Fibroblast of skin of left quadriceps (primary cell): ENCODE measurements around the gene TOR1A.
A peak's percentile ranks its signal among the peaks of the same experiment; 100 is the strongest.

ENCODE experiments used
- DNase-seq, 2 experiments: peaks; one replicate each; pipeline ENCODE4 v3.0.0-alpha.2; 2013; ENCODE audit warnings: low read depth in 2 of 2

The TOR1A gene

GRCh38 chr9:129852579-129852978, 28.6 kb upstream of the TOR1A start:
- DNase-seq = no peak

DNA sequence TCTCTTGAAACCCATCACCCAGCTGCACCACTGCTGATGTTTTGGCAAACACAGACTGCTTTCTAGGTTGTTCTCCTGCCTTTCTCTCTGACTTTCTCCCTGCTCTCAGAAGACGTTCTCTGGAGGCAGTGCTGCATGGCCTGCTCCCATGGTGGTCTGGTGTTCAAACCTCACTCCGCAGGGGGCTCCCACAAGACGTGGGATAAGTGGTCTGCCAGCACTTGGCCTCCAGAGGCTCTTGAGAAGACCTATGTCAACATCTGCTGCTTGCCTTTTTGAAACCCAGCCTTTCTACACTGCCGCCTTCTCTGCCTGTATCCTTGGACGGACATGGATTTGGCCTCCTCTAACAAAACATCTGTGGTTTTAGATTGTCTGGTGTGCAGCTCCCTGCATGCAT, 27.9 kb upstream of the TOR1A start:
- DNase-seq = no peak

DNA sequence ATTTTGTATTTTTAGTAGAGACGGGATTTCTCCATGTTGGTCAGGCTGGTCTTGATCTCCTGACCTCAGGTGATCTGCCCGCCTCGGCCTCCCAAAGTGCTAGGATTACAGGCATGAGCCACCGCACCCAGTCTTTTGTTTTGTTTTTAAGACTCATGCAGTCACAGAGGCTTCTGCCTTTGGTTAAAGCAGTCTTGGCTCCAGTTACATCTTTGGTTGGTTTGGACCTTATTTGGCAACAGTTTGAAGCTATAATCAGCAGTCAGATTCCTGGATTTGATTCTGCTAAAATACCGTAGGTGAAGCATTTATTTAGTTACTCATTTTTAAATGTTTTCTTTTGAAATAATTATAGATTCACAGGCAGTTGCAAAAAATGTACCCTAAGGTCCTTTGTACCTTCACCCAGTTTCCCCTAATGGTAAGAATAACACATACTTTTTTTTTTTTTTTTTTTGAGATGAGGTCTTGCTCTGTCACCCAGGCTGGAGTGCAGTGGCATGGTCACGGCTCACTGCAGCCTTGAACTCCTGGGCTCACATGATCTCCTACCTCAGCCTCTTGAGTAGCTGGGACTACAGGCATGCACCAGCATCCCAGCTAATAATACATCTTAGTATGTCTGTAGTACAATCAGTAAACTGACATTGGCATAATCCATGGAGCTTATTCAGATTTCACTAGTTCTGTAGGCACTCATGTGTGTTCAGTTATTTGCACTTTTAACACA, 27.1 kb upstream of the TOR1A start:
- DNase-seq = no peak

- no peak for DNase-seq
Observed at GRCh38 chr9:129849901-129850300, 26.0 kb upstream of the TOR1A start.

GRCh38 chr9:129848712-129849441, 24.9 kb upstream of the TOR1A start:
- no peak for DNase-seq

- DNase-seq = no peak
Observed at GRCh38 chr9:129845373-129845772, 21.4 kb upstream of the TOR1A start.

- DNase-seq = no peak
Observed at GRCh38 chr9:129841071-129841470, 17.1 kb upstream of the TOR1A start.

DNA sequence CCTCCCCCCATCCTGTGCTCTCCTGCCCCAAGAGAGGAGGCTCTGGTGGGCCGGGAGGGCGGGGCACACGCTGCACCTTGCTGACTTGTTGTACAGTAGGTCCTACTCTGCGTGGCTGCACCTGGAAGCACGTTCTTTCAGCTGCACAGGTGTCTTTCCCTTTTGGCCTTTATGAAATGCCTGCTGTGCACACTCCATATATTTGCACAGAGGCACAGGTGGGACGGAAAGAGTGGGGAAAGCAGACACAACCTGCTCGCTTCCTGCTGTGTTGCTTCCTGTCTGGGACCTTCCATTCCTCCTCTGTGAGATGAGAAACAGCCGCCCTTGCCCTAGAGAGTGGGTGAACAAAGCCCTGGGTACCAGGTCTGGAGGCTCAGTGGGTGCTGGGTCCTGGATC, 16.1 kb upstream of the TOR1A start:
- no peak for DNase-seq

DNA sequence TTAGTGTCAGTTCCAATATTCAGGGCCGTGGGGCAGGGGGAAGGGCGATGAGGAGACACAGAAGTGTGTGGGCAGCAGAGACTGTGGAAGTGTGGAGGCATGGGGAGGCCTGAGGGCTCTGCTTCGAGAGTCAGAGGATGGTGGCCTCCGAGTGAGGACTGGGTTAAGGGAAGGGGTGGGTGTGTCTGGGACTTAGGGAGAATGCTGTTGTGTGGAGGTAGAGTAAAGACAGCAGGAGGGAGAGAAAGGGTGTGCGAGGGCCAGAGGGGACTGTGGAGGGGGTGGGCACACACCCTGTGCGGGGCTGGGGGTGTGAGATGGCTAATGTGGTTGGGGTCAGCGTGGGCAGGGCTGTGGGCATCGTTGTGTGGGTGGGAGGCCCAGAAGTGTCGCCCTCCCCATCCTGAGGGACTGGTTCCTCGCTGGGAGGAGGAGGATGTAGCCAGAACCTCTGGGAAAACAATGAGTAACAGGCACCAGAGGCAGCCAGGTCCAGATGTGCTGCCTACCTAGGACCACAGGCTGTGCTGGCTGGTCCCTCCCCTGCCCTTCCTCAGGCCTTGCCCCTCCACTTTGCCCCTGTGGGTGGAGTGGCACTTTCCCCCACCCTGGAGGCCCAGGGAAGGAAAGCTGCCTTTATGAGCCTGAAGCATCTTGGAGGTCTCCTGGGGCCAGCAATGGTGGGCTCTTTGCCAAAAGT, 15.5 kb upstream of the TOR1A start:
- DNase-seq = no peak

- peak; percentile 18 to 26 for DNase-seq
Observed at GRCh38 chr9:129838707-129839259, 14.8 kb upstream of the TOR1A start.

DNA sequence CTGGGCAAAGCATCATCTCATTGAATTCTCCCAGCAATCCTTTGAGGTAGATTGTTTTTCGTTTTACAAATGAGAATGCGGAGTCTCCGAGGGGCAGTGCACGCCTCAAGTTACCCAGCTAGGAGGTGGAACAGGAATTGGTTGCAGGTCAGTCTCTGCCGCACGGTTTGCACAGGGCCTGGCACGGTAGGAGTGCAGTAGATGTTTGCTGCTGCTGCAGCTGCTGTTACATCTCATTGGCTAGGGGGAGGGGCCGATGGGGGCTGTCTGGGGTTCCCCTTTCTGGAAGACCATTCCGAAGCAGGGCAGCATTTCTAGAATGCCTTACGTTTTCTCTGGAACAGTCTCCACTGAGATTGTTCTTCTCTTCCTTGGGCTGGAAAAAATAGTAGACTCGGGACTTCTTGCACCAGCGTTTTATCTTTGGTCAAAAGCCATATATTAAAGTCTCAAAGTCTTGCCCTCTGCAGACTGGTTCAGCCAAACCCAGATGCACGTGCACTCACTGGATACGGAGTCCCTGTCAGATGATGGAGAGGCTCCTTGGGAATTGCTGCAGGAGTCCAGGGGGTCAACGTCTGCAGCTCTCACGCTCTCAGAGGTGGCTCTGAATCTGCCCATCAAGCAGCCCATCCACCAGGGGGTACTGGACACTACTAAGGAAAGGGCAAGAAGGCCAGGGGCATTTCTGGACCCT, 12.5 kb upstream of the TOR1A start:
- no peak for DNase-seq

DNA sequence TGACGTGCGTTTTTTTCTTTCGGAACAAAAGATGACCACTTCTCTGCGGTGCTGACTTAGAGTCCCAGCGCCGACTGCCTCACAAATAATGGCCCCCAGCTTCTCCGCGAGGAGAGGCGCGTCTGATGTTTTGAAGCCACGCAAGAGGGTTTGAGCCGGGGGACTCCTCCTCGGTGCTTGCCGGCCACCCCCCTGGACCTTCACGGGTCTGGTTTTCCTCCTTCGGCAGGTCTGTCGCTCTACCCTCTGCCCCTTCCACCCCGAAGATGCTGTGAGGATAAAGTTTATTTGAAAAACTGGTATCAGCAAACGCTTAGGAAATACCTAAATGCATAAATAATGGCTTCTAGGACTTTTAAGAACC, 11.9 kb upstream of the TOR1A start:
- no peak for DNase-seq

- peak; percentile 84 for DNase-seq
Observed at GRCh38 chr9:129835128-129835859, 11.4 kb upstream of the TOR1A start, which contains the start of the genes C9orf78 and USP20. Gene C9orf78 (minus strand): TSS chr9:129835275. CDS start chr9:129835221, 54 bp downstream. Gene USP20 (plus strand): TSS chr9:129835458. CDS start chr9:129852556, 17,098 bp downstream.

DNA sequence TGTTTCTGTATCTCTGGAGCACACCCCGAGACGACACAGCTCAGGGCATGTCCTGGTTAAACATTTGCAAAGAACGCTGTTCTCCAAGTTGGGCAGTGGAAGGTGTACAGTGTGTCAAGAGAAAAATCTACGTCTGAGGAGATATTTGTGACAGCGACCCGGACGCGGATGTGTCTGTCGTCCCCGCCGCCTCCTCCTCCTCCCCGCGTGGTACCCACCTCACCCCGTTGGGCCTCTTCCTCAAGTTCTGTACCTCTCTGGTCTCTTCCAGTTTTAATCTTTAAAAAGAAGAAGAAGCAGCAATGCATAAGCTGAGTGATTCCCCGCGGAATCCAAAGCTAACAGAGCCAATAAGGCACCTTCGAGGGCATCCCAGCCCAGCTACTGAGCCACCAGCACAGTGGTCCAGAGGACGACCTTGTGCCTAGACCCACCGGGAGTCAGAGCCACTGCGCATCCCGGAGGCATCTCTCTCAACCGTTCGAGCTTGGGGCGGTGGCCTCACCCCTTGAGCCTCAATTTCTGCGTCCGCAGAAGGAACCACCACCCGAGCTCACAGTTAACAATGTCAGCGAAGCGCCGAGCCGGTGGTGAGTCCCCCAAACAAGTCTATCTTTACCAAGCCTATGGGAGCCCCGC, 10.7 kb upstream of the TOR1A start:
- DNase-seq = no peak

- DNase-seq = no peak
Observed at GRCh38 chr9:129832982-129833381, 9.0 kb upstream of the TOR1A start.

- DNase-seq = no peak
Observed at GRCh38 chr9:129828969-129829368, 5.0 kb upstream of the TOR1A start.

GRCh38 chr9:129828051-129828450, 4.1 kb upstream of the TOR1A start:
- no peak for DNase-seq

GRCh38 chr9:129826759-129827158, 2.8 kb upstream of the TOR1A start:
- DNase-seq = no peak

DNA sequence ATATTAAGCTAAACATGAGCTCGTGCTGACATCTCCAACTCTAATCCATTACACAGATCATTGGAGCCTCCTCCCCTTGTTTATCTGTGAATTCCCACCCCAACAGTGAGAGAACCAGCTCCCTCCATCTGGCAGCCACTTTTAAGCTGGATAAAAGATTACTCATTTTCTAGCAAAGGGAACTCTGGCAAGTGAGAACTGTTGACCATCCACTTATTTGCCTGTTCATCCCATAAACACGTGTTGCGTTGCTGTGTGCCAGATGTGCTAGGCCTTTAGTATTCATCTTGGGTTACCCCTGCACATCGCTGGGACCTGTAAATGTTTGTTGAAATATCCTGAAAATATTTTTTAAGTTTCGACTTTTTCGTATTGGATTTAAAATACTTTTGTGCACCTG, 2.4 kb upstream of the TOR1A start:
- DNase-seq = no peak

- no peak for DNase-seq
Observed at GRCh38 chr9:129823542-129823934, 398 bp downstream of the TOR1A start.
